C4-2B (cell line): ENCODE results near the gene KAZN.
A peak's percentile ranks its signal among the peaks of the same experiment; 100 is the strongest.

Experiments
- H3K27ac ChIP-seq: fragments of 450-650 bp; 2 replicates; pipeline ENCODE4 v1.5.1; 2017
- CTCF ChIP-seq: fragments of 450-650 bp; conservative IDR thresholded peaks from 2 replicates; pipeline ENCODE4 v1.5.1; 2017; ENCODE audit warnings: mild to moderate bottlenecking
- ZFX ChIP-seq: fragments of 450-650 bp; IDR thresholded peaks from 2 replicates; pipeline ENCODE4 v1.6.1; 2017

KAZN gene

GRCh38 chr1:14598498-14599182, at the start of gene KAZN:
Gene KAZN (plus strand): TSS chr1:14598685.
- H3K27ac ChIP-seq: no peak within 1 kb of the TSS; the same call in 1 of the 2 replicates

GRCh38 chr1:14549897-14550620, 48.4 kb upstream of the KAZN start:
- H3K27ac ChIP-seq: no peak overlapping the region
- TF ChIP-seq ZFX (no peak), CTCF (no peak; the same call in 1 of the 2 replicates)

More at GRCh38 chr1:14598498-14599182, at the start of gene KAZN:
- TF ChIP-seq CTCF: peak; percentile 29; the same call in 1 of the 2 replicates
- no peak for TF ChIP-seq ZFX

GRCh38 chr1:14551386-14551785, 47.1 kb upstream of the KAZN start:
- no peak overlapping the region for H3K27ac ChIP-seq
- no peak for TF ChIP-seq CTCF

- H3K27ac ChIP-seq: no peak overlapping the region
- TF ChIP-seq ZFX: no peak
- no peak for TF ChIP-seq CTCF
These were observed 46.1 kb upstream of the KAZN start for GRCh38 chr1:14552246-14552965.

GRCh38 chr1:14553711-14554110, 44.8 kb upstream of the KAZN start:
- TF ChIP-seq CTCF: no peak
- TF ChIP-seq ZFX: no peak
- no peak overlapping the region for H3K27ac ChIP-seq

- TF ChIP-seq ZFX: no peak
- TF ChIP-seq CTCF: no peak
- H3K27ac ChIP-seq: no peak overlapping the region
These were observed 43.4 kb upstream of the KAZN start for GRCh38 chr1:14555091-14555490.
